K562 (cell line): ENCODE measurements around the gene COQ4. TPM values are rescaled to one million over a fixed set of nuclear protein-coding genes. Genes with fewer than 3 reads are reported as not detected.

Experiments used
- ARHGAP35 ChIP-seq: fragments of 450-650 bp; IDR thresholded peaks from 2 replicates; pipeline ENCODE4 v1.6.1; 2018; ENCODE audit not compliant: partially characterized antibody
- BCOR ChIP-seq: fragments of 450-650 bp; IDR thresholded peaks from 2 replicates; pipeline ENCODE4 v1.6.1; 2016
- CBX2 ChIP-seq: fragments of 200-600 bp; sonication (generic); IDR thresholded peaks from one replicate; pipeline ENCODE4 v1.6.1; 2012; ENCODE audit warnings: mild to moderate bottlenecking, low read length, inconsistent platforms; ENCODE audit not compliant: insufficient read depth, poor library complexity, severe bottlenecking
- CBX5 ChIP-seq: IDR thresholded peaks from 2 replicates; pipeline ENCODE4 v1.6.1; 2014; ENCODE audit warnings: low read depth, borderline replicate concordance
- EZH2 ChIP-seq: IDR thresholded peaks from 2 replicates; pipeline ENCODE4 v1.6.1; 2012; ENCODE audit warnings: low read depth, mild to moderate bottlenecking, inconsistent platforms, low read length, borderline replicate concordance
- FUS ChIP-seq: fragments of 200-400 bp; formaldehyde crosslinking; optimal IDR thresholded peaks from 2 replicates; pipeline ENCODE3; 2017; ENCODE audit warnings: low read depth, low read length
- MCM5 ChIP-seq: fragments of 450-650 bp; IDR thresholded peaks from 2 replicates; pipeline ENCODE4 v1.6.1; 2016; ENCODE audit warnings: low read depth
- MECOM ChIP-seq: fragments of 250-450 bp; sonication (Bioruptor Pico); IDR thresholded peaks from 2 replicates; pipeline ENCODE4 v1.8.0; 2022; ENCODE audit warnings: inconsistent platforms
- NCOA1 ChIP-seq: fragments of 450-650 bp; IDR thresholded peaks from 2 replicates; pipeline ENCODE4 v1.6.1; 2016; ENCODE audit warnings: low read depth
- NFE2 ChIP-seq: IDR thresholded peaks from 2 replicates; pipeline ENCODE4 v1.6.1; 2014; ENCODE audit warnings: antibody characterized with exemption, low read depth
- PURB ChIP-seq: sonication (generic); formaldehyde crosslinking; IDR thresholded peaks from 2 replicates; pipeline ENCODE4 v1.9.0; 2021; ENCODE audit warnings: low read depth, mild to moderate bottlenecking, missing genetic modification reagents
- SOX6 ChIP-seq: fragments of 450-650 bp; IDR thresholded peaks from 2 replicates; pipeline ENCODE4 v1.6.1; 2014; ENCODE audit warnings: mild to moderate bottlenecking
- SRSF1 ChIP-seq: fragments of 200-400 bp; formaldehyde crosslinking; IDR thresholded peaks from 2 replicates; pipeline ENCODE4 v1.6.1; 2017; ENCODE audit warnings: mild to moderate bottlenecking, low read depth, low read length, moderate library complexity
- ZBTB7A ChIP-seq: IDR thresholded peaks from 2 replicates; pipeline ENCODE4 v1.6.1; 2011; ENCODE audit warnings: low read depth, mild to moderate bottlenecking, low read length, moderate library complexity, borderline replicate concordance; ENCODE audit not compliant: control insufficient read depth
- ZFP36 ChIP-seq: fragments of 150-350 bp; IDR thresholded peaks from 2 replicates; pipeline ENCODE4 v1.6.1; 2018; ENCODE audit warnings: low read length, low read depth; ENCODE audit not compliant: partially characterized antibody
- ZNF121 ChIP-seq: sonication (generic); formaldehyde crosslinking; conservative IDR thresholded peaks from 2 replicates; pipeline ENCODE4 v1.8.0; 2022; ENCODE audit warnings: missing genetic modification reagents
- ZNF431 ChIP-seq: sonication (generic); formaldehyde crosslinking; IDR thresholded peaks from 2 replicates; pipeline ENCODE4 v1.8.0; 2022; ENCODE audit warnings: mild to moderate bottlenecking, missing genetic modification reagents
- ZNF444 ChIP-seq: fragments of 250-450 bp; sonication (Bioruptor Pico); IDR thresholded peaks from 2 replicates; pipeline ENCODE4 v1.4.0; 2020; ENCODE audit warnings: mild to moderate bottlenecking, moderate library complexity
- polyA plus RNA-seq, 8 experiments: library from polyadenylated mRNA; depleted of rRNA in 4 of 8; stranded (reverse) in 5 of 8; unstranded in 3 of 8; fragments of >200 nt; fragmentation: Nextera tagmentation in 2 of 8; fragmentation: Illumina TruSeq in 1 of 8; extraction: Ambion mirVana in 2 of 8; extraction: Trizol in 1 of 8; gene quantifications; 2 replicates each; pipeline versions ENCODE4 v1.2.1 to v1.2.3, GENCODE V29; 2011 to 2014; ENCODE audit warnings: inconsistent platforms in 1 of 8, missing spikeins in 1 of 8
- total RNA-seq, 7 experiments: library from RNA; depleted of rRNA in 6 of 7; stranded (reverse); fragments of >200 nt in 6 of 7; fragmentation: Illumina TruSeq in 2 of 7; extraction: Trizol in 2 of 7; gene quantifications; 2 replicates each; pipeline versions ENCODE4 v1.2.1 to v1.2.3, GENCODE V29; 2011 to 2021; ENCODE audit warnings: low replicate concordance in 1 of 7
- TF ChIP-seq, protein P1 (sequence below): fragments of 450-650 bp; IDR thresholded peaks from 2 replicates; pipeline ENCODE4 v1.6.1; 2016
- TF ChIP-seq, protein P2 (sequence below): sonication (generic); formaldehyde crosslinking; IDR thresholded peaks from 2 replicates; pipeline ENCODE4 v1.8.1; 2023; ENCODE audit warnings: mild to moderate bottlenecking, missing genetic modification reagents
- TF ChIP-seq, protein P3 (sequence below): fragments of 250-450 bp; sonication (Bioruptor Pico); IDR thresholded peaks from 2 replicates; pipeline ENCODE4 v1.8.0; 2022; ENCODE audit warnings: moderate library complexity, mild to moderate bottlenecking, inconsistent platforms
- TF ChIP-seq, protein P4 (sequence below): fragments of 450-650 bp; IDR thresholded peaks from 2 replicates; pipeline ENCODE4 v1.6.1; 2017; ENCODE audit warnings: antibody characterized with exemption

The COQ4 gene
- total and polyA plus RNA-seq, 9 of the 15 experiments (the other 6 are each of a cell fraction or from before 2014, with no cell fraction given), result 9.1 to 135 (median 67.2) TPM

DNA sequence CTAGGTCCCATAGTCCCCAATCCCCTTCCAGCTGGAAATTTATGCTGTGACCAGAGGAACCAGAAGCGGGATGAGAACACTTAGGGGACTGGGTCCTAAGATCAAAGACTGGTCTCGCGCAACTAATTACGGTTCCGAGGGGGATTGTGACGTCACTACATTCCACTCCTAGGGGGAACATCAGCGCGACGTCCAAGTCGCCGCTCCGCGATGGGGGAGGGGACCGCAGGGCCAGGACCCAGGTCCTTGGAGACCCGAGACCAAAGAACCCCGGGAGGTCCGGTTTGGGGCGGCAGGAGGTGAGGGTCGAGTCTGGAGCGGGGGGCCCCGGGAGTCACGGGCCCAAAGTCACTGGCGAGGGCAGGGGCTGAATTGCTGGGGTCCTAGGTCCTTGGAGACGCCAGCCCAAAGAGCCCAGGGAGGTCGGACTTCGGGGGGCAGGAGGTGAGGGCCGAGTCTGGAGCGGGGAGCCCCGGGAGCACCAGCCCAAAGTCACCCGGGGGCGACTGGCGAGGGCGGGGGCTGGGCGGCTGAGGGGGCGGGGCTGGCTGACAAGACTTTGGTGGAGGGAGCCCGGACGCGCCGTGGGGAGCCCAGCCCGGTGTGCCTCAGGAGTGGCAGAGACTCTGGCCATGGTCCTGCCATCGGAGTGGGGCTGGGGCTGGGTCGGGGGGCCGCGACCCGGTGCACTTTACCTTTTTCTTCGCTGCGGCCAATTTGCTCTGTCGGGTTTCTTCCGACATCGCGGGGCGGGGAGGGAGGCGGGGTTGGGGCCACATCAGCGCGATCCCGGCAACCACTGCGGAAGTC is 47.2 kb upstream of the COQ4 start, which contains the start of gene GOLGA2 (continued):
- TF ChIP-seq, protein P1, sequence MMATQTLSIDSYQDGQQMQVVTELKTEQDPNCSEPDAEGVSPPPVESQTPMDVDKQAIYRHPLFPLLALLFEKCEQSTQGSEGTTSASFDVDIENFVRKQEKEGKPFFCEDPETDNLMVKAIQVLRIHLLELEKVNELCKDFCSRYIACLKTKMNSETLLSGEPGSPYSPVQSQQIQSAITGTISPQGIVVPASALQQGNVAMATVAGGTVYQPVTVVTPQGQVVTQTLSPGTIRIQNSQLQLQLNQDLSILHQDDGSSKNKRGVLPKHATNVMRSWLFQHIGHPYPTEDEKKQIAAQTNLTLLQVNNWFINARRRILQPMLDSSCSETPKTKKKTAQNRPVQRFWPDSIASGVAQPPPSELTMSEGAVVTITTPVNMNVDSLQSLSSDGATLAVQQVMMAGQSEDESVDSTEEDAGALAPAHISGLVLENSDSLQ, result no peak
- no peak for TF ChIP-seq NFE2
- no peak for TF ChIP-seq CBX2
- TF ChIP-seq CBX5, result no peak
- no peak for TF ChIP-seq ZFP36
- TF ChIP-seq SOX6, result no peak
- TF ChIP-seq SRSF1, result no peak
- no peak for TF ChIP-seq NCOA1
- TF ChIP-seq ZNF431 (CRISPR knock-in tag), result no peak
- TF ChIP-seq BCOR, result no peak
- TF ChIP-seq, protein P2, sequence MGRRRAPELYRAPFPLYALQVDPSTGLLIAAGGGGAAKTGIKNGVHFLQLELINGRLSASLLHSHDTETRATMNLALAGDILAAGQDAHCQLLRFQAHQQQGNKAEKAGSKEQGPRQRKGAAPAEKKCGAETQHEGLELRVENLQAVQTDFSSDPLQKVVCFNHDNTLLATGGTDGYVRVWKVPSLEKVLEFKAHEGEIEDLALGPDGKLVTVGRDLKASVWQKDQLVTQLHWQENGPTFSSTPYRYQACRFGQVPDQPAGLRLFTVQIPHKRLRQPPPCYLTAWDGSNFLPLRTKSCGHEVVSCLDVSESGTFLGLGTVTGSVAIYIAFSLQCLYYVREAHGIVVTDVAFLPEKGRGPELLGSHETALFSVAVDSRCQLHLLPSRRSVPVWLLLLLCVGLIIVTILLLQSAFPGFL (CRISPR knock-in tag), result no peak
- TF ChIP-seq, protein P3, sequence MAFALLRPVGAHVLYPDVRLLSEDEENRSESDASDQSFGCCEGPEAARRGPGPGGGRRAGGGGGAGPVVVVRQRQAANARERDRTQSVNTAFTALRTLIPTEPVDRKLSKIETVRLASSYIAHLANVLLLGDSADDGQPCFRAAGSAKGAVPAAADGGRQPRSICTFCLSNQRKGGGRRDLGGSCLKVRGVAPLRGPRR (CRISPR knock-in tag), result peak; percentile 79; the same call in 1 of the 2 replicates
- no peak for TF ChIP-seq ZNF121 (CRISPR knock-in tag)
- TF ChIP-seq PURB (CRISPR knock-in tag), result no peak
- no peak for TF ChIP-seq MCM5
- TF ChIP-seq ARHGAP35, result no peak
- TF ChIP-seq FUS, result no peak
- TF ChIP-seq ZNF444 (CRISPR knock-in tag), result 0 out of 2 replicates have a peak, but pooled peaks have one; percentile 28
- no peak for TF ChIP-seq ZBTB7A
- TF ChIP-seq, protein P4, sequence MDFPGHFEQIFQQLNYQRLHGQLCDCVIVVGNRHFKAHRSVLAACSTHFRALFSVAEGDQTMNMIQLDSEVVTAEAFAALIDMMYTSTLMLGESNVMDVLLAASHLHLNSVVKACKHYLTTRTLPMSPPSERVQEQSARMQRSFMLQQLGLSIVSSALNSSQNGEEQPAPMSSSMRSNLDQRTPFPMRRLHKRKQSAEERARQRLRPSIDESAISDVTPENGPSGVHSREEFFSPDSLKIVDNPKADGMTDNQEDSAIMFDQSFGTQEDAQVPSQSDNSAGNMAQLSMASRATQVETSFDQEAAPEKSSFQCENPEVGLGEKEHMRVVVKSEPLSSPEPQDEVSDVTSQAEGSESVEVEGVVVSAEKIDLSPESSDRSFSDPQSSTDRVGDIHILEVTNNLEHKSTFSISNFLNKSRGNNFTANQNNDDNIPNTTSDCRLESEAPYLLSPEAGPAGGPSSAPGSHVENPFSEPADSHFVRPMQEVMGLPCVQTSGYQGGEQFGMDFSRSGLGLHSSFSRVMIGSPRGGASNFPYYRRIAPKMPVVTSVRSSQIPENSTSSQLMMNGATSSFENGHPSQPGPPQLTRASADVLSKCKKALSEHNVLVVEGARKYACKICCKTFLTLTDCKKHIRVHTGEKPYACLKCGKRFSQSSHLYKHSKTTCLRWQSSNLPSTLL, result no peak
- TF ChIP-seq EZH2, result no peak
- no peak for TF ChIP-seq MECOM (CRISPR knock-in tag)
